PFSK-1 (cell line): ENCODE measurements around the gene COLEC12.

ENCODE experiments used
- POLR2AphosphoS5 ChIP-seq: IDR thresholded peaks from 2 replicates; pipeline ENCODE4 v1.6.1; 2012; ENCODE audit warnings: low read depth, mild to moderate bottlenecking, control low read depth, low read length, moderate library complexity
- TF ChIP-seq, protein P1 (sequence below), 2 experiments: IDR thresholded peaks; 2 replicates each; pipeline versions ENCODE4 v1.6.1 to v1.8.0; 2011 to 2012; ENCODE audit warnings: low read depth in 2 of 2, low read length in 2 of 2, control low read depth in 1 of 2, inconsistent platforms in 1 of 2, mild to moderate bottlenecking in 1 of 2, moderate library complexity in 1 of 2; ENCODE audit not compliant: insufficient read depth in 1 of 2

- no peak for TF ChIP-seq POLR2AphosphoS5
- TF ChIP-seq, protein P1, sequence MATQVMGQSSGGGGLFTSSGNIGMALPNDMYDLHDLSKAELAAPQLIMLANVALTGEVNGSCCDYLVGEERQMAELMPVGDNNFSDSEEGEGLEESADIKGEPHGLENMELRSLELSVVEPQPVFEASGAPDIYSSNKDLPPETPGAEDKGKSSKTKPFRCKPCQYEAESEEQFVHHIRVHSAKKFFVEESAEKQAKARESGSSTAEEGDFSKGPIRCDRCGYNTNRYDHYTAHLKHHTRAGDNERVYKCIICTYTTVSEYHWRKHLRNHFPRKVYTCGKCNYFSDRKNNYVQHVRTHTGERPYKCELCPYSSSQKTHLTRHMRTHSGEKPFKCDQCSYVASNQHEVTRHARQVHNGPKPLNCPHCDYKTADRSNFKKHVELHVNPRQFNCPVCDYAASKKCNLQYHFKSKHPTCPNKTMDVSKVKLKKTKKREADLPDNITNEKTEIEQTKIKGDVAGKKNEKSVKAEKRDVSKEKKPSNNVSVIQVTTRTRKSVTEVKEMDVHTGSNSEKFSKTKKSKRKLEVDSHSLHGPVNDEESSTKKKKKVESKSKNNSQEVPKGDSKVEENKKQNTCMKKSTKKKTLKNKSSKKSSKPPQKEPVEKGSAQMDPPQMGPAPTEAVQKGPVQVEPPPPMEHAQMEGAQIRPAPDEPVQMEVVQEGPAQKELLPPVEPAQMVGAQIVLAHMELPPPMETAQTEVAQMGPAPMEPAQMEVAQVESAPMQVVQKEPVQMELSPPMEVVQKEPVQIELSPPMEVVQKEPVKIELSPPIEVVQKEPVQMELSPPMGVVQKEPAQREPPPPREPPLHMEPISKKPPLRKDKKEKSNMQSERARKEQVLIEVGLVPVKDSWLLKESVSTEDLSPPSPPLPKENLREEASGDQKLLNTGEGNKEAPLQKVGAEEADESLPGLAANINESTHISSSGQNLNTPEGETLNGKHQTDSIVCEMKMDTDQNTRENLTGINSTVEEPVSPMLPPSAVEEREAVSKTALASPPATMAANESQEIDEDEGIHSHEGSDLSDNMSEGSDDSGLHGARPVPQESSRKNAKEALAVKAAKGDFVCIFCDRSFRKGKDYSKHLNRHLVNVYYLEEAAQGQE (IDR thresholded peaks at IDR 0.05; ENCODE audit: insufficient read depth in 1 of 2, low read depth in 2 of 2, low read length in 2 of 2): no peak
Measured at GRCh38 chr18:356778-357177, 143.7 kb downstream of the COLEC12 start.
